ENCODE data around the gene CORO1C.

CORO1C gene

DNA sequence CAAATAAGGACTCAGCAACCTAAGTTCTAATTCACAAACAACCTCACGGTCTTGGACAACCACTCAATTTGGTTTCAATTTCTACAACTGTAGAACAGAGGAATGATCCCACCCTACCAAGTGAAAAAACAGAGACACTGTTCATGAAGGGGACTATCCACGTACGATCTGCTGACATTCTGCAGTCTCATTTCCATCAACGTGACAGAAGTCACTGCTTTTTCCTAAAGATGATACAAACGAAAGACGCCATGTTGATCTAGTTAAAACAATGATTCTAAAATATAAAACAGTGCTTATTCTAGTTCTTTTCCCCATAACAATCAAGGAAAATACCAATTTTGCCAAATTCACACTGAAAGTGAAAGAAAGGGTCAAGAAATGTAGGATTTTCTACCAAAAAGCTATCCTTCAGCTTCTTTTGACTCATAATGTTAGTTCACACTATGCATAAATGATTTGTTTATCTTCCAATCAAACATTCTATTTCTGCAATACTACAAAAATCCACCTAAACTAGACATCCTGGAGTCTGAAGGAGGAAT lies 38.1 kb downstream of the CORO1C start:
- Histone ChIP-seq H3K27me3 (ENCODE audit: low read depth) (no peaks in the 10 kb centered on the region), H3K36me3 (replicated peaks) (0 out of 2 replicates have a peak, but pooled peaks cover 2% of the 10 kb centered on the region), H3K4me3 (no peak overlapping the region), H3K4me1 (peaks cover 61% of the 10 kb centered on the region), H3K9me3 (no peaks in the 10 kb centered on the region)
- DNase-seq (ENCODE audit: low spot score in 2 of 2), result no peak
- in situ Hi-C loops (cut with MboI; ENCODE audit: low sequenced_read_pairs), result no loop called here

DNA sequence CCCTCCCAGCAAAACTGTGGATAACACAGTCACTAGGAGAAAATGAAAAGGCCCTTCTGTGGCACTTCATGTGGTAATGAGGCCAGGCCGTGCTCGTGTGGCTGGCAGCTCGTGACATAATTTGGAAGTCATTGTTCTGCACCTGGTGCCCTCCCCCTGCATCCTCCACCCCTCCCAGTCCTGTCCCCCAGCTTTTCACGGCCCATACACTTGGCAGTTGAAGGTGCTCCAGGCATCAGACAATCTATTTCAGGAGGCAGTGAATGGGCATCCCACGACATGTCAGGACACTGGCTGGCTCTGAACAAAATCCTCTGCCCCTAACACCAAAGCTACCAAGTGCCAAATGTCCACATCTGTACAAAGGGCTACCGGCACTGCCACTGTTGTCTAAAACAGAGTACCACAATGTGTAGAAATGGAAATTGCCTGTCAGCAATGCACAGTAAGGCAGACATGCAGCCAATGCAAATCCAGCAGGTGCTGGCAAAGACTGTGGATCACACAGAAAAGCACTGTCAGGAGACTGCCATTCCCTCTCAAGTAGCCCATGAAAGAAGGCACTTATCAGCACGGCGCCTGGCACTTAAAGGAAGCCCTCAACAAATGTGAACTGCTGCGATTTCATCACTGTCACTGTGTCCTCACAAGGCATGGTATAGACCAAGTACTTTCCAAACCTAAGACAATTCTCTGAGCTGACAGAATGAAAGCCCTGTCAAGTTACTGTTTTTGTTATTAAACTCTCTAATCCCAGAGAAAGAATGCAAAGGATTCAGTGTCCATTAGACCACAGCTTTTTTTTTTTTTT lies 39.1 kb downstream of the CORO1C start:
- peak; percentile 65 to 86 for DNase-seq (ENCODE audit: low spot score in 2 of 2)
- H3K4me1 ChIP-seq, result peaks cover 54% of the 10 kb centered on the region
- no peaks in the 10 kb centered on the region for H3K27me3 ChIP-seq (ENCODE audit: low read depth)
- no peak overlapping the region for H3K4me3 ChIP-seq
- in situ Hi-C loops (cut with MboI; ENCODE audit: low sequenced_read_pairs), result no loop called here
- no peaks in the 10 kb centered on the region for H3K9me3 ChIP-seq
- H3K36me3 ChIP-seq (replicated peaks), result 0 out of 2 replicates have a peak, but pooled peaks cover 2% of the 10 kb centered on the region

DNA sequence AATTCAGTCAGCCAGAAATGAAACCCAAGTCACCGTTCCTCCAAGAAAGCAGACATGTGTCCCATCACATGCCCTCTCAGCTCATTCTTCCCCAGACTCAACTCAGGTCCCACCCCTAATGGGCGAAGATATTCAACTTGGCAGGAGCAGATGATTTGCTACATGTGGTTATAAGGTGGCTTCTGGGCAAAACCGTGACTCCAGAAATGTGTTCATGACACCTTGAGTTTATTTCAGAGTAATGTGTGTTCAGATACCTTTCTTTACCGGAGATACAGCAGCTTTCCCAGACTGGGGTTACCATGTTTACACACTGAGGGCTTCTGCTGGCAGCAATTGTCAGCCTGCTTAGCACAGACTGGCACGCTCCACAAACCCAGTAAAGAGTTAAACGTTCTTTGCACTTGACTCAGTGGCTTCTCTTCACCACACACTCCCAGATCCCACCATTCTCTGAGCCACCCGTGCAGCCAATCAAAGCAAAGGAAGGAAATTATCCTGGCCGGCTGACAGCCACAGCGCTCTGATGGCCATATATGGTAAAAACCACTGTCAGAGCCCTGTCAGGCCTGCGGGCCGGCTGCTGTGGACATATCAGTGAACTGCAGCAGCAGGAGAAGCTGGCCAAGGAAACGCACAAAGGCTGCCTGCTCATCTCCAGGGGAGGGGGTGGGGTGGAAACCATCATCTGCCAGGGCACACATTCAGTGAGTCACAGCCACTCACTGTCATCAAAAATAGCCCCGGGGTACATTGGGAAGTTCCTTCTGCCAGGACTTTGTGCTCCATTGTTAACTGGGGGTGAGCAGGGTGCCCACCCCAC lies 39.9 kb downstream of the CORO1C start:
- Histone ChIP-seq H3K27me3 (ENCODE audit: low read depth) (no peaks in the 10 kb centered on the region), H3K4me1 (peaks cover 47% of the 10 kb centered on the region), H3K4me3 (no peak overlapping the region), H3K9me3 (no peaks in the 10 kb centered on the region), H3K36me3 (replicated peaks) (0 out of 2 replicates have a peak, but pooled peaks cover 2% of the 10 kb centered on the region)
- peak; percentile 88 to 91 for DNase-seq (ENCODE audit: low spot score in 2 of 2)
- in situ Hi-C loops (cut with MboI; ENCODE audit: low sequenced_read_pairs), result no loop called here

- DNase-seq (ENCODE audit: low spot score in 2 of 2), result no peak
- in situ Hi-C loops (cut with MboI; ENCODE audit: low sequenced_read_pairs), result no loop called here
- 0 out of 2 replicates have a peak, but pooled peaks cover 2% of the 10 kb centered on the region for H3K36me3 ChIP-seq (replicated peaks)
- H3K9me3 ChIP-seq, result no peaks in the 10 kb centered on the region
- H3K4me1 ChIP-seq, result peaks cover 43% of the 10 kb centered on the region
- H3K4me3 ChIP-seq, result no peak overlapping the region
- no peaks in the 10 kb centered on the region for H3K27me3 ChIP-seq (ENCODE audit: low read depth)
Measured at GRCh38 chr12:108690542-108691174, 40.7 kb downstream of the CORO1C start.

GRCh38 chr12:108690191-108690518 lies 41.2 kb downstream of the CORO1C start:
- Histone ChIP-seq H3K27me3 (ENCODE audit: low read depth) (no peaks in the 10 kb centered on the region), H3K4me1 (peaks cover 46% of the 10 kb centered on the region), H3K36me3 (replicated peaks) (0 out of 2 replicates have a peak, but pooled peaks cover 2% of the 10 kb centered on the region), H3K4me3 (no peak overlapping the region), H3K9me3 (no peaks in the 10 kb centered on the region)
- in situ Hi-C loops (cut with MboI; ENCODE audit: low sequenced_read_pairs), result no loop called here
- no peak for DNase-seq (ENCODE audit: low spot score in 2 of 2)

- H3K36me3 ChIP-seq (replicated peaks), result 0 out of 2 replicates have a peak, but pooled peaks cover under 1% of the 10 kb centered on the region
- H3K9me3 ChIP-seq, result no peaks in the 10 kb centered on the region
- H3K4me3 ChIP-seq, result no peak overlapping the region
- in situ Hi-C loops (cut with MboI; ENCODE audit: low sequenced_read_pairs), result no loop called here
- H3K4me1 ChIP-seq, result peaks cover 46% of the 10 kb centered on the region
- DNase-seq (ENCODE audit: low spot score in 2 of 2), result peak; percentile 68 to 71
- H3K27me3 ChIP-seq (ENCODE audit: low read depth), result no peaks in the 10 kb centered on the region
Measured at GRCh38 chr12:108689314-108690190, 41.8 kb downstream of the CORO1C start.

- in situ Hi-C loops (cut with MboI; ENCODE audit: low sequenced_read_pairs), result no loop called here
- Histone ChIP-seq H3K36me3 (replicated peaks) (no peaks in the 10 kb centered on the region), H3K4me1 (peaks cover 36% of the 10 kb centered on the region), H3K9me3 (no peaks in the 10 kb centered on the region), H3K4me3 (no peak overlapping the region), H3K27me3 (ENCODE audit: low read depth) (no peaks in the 10 kb centered on the region)
- no peak for DNase-seq (ENCODE audit: low spot score in 2 of 2)
Measured at GRCh38 chr12:108686780-108687179, 44.5 kb downstream of the CORO1C start.

DNA sequence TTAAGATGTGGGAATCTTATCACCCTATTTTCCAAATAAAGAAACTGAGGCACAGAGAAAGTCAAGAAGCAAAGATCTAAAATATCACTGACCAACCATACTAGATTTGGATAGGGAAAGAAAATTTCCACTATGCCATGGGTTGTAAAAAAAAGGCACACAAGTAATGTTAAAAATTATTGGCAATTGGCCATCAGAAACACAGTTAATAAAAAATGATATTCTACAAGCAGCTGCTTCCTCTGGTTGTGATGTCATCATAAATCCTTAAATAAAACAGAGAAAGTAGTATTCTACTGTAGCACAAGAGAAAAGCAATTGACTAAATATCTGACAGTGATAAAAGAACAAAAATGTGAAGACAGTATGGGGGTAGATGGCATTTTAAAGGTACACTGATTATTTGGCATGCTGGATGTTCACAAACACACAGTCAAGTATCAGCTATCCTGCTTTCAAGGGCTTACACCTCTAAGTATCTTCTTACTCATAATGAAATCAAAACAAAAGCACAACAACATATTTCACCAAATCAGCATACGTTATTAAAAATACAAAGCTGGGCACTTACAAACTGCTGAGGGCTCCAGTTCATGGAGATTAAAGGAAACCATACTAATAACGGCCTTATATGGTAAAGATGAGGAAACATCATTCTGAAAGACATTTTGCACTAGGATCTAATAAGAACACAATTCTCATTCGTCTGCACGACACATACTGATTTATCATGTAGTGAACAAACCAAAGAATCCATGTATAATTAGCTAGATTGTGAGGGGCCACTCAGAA lies 45.7 kb downstream of the CORO1C start:
- in situ Hi-C loops (cut with MboI; ENCODE audit: low sequenced_read_pairs), result no loop called here
- no peak for DNase-seq (ENCODE audit: low spot score in 2 of 2)
- H3K9me3 ChIP-seq, result no peaks in the 10 kb centered on the region
- H3K36me3 ChIP-seq (replicated peaks), result no peaks in the 10 kb centered on the region
- H3K4me1 ChIP-seq, result peaks cover 25% of the 10 kb centered on the region
- H3K27me3 ChIP-seq (ENCODE audit: low read depth), result no peaks in the 10 kb centered on the region
- no peak overlapping the region for H3K4me3 ChIP-seq

- DNase-seq (ENCODE audit: low spot score in 2 of 2), result no peak
- no peaks in the 10 kb centered on the region for H3K9me3 ChIP-seq
- H3K27me3 ChIP-seq (ENCODE audit: low read depth), result no peaks in the 10 kb centered on the region
- H3K36me3 ChIP-seq (replicated peaks), result no peaks in the 10 kb centered on the region
- H3K4me1 ChIP-seq, result peaks cover 9% of the 10 kb centered on the region; the same call in 1 of the 2 replicates
- no peak overlapping the region for H3K4me3 ChIP-seq
- in situ Hi-C loops (cut with MboI; ENCODE audit: low sequenced_read_pairs), result no loop called here
Measured at GRCh38 chr12:108683906-108684556, 47.3 kb downstream of the CORO1C start.

GRCh38 chr12:108681317-108681716 lies 50.0 kb downstream of the CORO1C start:
- Histone ChIP-seq H3K36me3 (replicated peaks) (no peaks in the 10 kb centered on the region), H3K4me1 (peaks cover 9% of the 10 kb centered on the region; the same call in 1 of the 2 replicates), H3K27me3 (ENCODE audit: low read depth) (no peaks in the 10 kb centered on the region), H3K4me3 (no peak overlapping the region), H3K9me3 (no peaks in the 10 kb centered on the region)
- in situ Hi-C loops (cut with MboI; ENCODE audit: low sequenced_read_pairs), result no loop called here
- DNase-seq (ENCODE audit: low spot score in 2 of 2), result no peak

DNA sequence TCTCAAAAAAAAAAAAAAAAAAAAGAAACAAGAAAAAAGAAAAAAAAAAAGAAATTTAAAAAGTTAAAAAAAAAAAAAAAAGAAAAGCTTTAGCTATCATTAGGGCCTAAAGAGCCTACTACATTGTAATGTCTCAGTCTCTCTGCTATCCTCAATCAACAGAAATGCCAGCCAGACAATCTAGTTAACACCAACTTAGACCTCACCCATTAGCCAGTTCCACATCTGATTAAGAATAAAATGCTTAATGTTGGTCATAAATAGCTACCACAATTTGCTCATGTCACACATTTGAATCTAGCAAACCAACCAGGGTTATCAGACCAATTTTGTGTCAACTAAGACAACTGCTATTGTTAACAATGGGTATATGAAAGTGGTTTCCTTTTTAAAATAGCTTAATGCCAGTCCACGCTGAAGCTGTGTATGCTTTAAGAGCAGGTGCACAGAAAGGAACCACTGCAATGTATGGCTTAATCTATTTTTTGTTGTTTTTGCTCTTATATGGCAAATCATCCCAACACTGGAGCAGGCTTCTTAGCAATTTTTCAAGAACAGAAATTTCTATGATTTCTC lies 52.1 kb downstream of the CORO1C start:
- no peaks in the 10 kb centered on the region for H3K27me3 ChIP-seq (ENCODE audit: low read depth)
- in situ Hi-C loops (cut with MboI; ENCODE audit: low sequenced_read_pairs), result no loop called here
- no peak overlapping the region for H3K4me3 ChIP-seq
- no peak for DNase-seq (ENCODE audit: low spot score in 2 of 2)
- no peaks in the 10 kb centered on the region for H3K36me3 ChIP-seq (replicated peaks)
- 0 out of 2 replicates have a peak, but pooled peaks cover 3% of the 10 kb centered on the region for H3K4me1 ChIP-seq
- H3K9me3 ChIP-seq, result no peaks in the 10 kb centered on the region

Data from HAP-1 (cell line).